NCI-H526 (cell line): ENCODE measurements around the gene PTPRG.
"Not testable (repeated sequence)": the region's sequence is repeated elsewhere in the genome, so short reads cannot be mapped to it uniquely, and the experiment has no call there.

ENCODE experiments used
- DNase-seq, 2 experiments: peaks; one replicate each; lab custom pipeline; 2025; lab: John Stamatoyannopoulos, UW

Gene PTPRG

DNA sequence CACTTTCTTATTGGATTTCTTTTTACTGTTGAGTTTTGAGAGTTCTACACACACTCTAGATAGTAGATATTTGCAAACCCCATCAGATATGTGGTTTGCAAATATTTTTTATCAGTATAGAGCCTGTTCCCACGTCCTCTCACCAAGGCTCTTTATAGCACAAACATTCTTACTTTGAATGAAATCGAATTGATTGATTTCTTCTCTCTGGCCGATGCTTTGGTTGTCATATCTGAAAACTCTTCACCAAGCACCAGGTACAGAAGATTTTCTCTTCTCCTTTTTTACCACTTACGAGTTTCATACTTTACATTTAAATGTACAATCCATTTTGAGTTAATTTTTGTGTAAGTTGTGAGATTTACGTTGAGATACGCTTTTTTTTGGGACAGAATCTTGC, 163.4 kb downstream of the PTPRG start:
- DNase-seq = no peak

DNA sequence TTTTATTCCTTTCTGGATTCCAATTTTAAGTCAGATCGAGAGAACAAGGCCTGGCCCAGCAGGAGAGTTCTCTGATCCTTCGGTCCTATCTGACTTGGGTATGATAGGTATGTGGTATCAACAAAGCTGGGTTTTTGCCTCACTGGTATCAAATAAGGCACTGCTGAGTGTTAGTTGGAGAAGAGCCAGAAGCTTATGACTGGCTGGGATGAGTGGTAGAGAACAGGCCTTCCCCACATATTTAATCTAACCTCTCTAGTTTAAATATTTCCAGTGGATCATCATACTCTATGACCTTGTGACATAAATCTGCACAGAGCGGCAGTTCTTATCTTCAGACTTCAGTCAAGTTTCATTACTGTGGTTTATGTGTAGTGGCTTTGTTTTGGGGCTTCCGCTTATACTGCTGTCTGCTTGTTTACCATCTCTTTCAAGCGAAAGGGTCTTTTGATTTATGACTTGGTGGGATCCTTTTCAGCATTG, 164.5 kb downstream of the PTPRG start:
- DNase-seq = no peak

DNA sequence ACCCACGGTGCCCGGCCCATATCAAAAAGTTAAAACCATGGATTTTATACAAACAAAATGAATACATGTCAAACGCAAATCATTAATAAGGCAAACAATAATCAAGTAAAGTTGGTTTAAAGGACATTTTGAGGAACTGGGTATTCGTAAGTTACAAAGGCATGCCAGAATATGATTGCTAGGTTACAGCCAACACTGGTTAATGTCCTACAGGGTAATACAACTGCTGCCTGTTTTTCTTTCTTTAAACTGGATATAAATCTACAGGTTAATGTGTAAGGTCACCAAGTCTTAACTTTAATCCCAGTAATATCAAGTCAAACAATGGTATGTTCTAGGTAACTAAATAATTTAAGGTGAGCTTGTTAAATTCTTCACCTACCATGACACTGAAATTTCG, 166.1 kb downstream of the PTPRG start:
- DNase-seq = no peak

DNA sequence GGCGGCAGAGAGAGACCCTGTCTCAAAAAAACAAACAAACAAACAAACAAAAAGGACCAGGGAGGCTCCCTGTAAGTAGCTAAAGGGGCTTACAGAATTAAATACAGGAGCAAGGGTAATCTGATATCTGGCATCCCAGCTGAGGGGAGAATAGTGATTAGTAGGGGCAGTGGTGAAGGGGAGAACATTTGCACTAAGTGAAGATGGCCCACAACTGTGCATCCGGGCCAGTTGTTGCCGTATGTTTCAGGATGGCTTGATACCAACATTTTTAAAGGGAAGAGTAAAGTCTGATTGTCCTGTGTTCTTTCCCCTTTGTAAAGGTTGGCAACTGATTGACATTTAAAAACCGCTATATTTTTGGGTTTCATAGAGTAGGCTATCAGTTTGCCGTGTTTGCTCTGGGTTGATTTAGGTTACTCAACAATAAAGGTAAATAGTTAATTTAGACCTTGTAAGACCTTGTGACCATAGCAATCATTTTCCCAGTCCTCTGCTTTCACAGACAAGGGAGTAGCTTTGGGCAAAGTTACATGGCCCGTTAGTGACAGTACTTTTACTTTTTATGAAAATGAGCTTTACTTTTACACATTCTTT, 167.8 kb downstream of the PTPRG start:
- DNase-seq = no peak

DNA sequence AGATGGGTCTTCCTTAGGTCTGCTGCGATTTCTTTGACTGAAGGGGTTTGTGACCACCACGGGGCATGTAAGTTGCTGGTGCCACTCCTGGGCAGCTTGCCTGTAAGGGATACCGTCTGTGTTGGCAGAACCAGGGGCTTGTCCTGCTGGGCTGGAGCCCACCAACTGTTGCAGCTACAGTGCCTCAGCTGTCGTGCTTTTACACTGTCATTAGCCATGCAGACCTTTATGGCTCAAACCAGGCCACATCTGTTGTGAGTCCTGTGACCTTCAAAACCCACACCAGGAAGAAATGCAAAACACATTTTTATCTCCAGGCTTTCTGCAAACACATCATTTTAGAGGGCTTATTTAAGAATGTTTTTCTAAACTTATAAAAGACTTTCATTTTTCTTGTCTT, 168.7 kb downstream of the PTPRG start:
- no peak for DNase-seq

DNA sequence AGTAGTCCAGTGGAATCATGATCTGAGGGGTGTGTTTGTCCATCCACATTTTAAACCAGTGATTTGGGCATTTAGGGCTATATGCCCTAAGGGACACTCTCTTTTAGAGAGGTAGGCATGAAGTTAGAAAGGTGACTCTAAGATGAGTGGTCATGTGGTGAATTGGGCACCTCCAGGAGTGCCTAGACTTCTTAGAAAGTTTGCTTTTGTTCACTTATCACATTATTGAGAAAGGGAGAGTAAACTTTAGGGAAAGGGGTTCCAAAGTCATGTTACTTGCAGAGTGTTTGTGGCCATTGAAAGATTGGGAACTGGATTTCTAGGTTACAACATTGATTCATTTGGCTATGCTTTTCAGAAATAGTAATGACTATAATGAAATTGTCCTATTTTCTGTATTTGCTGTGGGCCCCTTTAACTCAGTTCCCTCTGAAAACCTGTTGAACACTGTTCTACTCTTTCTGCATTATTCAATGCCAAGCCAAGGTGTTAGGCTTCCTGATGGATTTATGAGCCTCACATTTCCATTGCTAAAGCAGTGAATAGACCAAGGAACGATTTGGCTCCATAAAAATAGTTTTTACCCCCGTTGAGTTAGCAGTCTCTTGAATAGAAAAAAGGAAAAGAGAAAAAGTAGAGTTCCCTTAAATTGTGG, 169.3 kb downstream of the PTPRG start:
- DNase-seq = no peak

DNA sequence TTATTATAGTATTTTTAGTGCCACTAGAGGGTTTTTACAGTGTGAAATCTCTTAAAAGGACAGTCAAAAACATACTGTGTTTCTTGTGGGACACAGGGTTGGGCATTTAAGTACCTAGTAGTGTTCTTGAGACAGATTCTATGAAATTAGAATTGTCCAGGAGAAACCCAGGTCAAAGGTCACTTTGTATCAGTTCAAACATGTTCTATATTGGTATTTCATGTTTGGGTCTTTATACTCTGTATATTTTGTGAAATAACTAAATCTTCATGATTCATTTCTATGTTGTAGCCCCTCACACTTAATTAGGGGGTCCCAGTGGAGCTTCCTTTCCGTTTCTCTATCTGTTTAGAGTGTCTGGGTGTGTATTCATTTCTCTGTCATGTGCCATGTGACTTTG, 171.6 kb downstream of the PTPRG start:
- DNase-seq = no peak

DNA sequence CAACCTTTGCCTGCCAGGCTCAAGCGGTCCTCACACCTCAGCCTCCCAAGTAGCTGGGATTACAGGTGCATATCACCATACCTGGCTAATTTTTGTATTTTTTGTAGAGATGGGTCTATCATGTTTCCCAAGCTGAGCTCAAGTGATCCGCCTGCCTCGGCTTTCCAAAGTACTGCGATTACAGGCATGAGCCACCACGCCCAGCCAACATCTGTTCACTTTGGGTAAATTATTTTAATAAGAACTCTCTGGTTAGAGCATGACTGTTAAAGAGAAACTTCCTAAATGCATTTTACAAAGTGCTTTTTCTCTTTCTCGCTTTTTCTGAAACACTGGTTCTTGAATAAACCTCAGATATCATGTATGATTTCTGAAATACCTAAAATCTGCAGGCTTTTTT, 172.5 kb downstream of the PTPRG start:
- no peak for DNase-seq

DNA sequence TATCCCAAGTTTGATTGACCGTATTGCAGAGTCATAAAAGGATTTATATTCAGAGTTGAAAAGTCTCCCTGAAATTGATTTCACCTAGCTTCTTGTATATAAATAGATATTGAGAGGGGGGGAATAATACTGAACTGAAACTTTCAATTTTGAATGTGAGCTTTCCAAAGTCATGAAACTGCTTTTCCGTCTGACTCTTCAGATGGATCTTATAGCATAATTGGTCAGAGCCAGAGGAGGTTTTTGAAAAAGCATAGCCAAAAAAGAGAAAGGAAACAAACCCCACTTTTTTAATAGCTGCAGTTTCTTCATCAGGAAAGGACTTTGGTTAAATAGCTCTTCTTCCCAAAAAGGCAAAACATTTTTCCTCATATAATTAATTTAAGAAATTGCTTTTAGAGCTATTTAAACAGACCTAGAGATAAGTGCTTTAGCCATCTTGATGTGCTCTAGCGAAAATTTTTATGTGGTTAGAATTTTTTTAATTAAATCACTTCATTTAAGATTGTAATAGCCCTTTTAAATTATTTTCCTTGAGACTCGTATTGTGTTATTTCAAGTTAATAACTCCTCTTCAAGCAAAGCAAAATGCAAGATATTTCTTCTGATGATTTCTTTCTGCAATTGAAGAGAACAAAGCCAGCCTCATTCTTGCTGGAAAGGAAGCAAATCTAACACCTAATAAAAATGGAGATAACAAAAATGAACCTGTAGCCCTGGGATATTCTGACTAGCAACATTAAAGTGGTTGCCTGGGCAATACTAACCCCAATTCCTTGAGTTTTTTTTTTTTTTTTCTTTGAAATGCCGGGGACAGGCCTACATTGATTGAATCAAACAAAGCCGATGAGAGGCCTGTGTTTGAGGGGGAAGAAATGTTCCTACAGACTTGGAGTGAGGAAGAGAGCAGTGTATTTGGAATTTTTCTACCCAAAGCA, 173.6 kb downstream of the PTPRG start:
- no peak for DNase-seq

DNA sequence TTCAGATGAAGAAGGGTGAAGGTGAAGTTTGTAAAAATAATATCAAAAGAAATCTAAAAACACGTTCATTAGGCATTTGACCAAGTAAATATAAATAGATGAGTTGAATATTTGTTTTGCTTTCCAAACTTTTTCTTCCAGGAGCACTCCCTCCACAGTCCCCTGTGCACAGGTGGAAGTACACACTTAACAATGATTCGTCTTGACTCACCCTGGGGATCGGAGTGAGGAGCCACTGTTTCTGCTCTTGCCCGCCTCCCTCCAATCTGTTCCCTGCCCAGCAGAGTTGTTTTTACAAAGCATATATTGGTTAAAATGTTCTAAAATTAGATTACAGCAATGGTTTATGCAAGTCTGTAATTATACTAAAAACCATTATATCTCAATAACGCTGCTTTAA, 175.1 kb downstream of the PTPRG start:
- DNase-seq = no peak

DNA sequence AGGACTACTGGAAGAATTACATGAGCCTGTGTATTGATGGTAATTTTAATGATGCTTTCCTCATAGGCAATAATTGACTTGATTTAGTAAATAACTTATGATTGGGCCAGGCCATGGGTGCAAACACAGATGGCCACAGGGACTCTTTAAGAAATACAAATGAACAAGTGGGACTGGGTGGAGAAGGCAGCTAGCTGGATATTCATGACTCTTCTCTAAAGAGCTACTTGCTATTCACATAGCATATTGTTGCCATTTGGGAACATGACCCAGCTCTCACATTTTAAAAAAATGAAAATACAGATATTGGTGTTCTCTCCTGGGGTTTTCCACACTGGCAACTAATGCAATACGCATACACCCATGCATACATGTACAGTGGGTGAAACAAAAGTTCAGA, 178.3 kb downstream of the PTPRG start:
- DNase-seq = no peak

DNA sequence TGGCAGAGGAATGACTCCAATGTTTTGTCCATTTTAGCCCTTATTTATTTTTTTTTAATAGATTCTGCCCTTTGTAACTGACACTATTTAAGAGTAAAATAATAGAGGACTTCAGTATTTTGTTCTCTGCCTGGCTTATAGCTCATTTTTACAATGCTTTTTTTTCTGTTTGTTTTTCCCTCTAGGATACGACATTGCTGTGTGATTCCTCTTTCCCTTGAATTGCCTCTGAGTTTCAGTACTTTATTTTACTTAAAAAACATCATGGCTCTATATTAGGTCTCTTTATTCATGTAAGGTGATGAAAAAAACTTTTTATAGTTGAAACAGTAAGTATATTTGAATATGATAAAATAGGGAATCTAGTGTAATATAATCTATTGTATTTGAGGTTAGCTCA, 179.1 kb downstream of the PTPRG start:
- no peak for DNase-seq

DNA sequence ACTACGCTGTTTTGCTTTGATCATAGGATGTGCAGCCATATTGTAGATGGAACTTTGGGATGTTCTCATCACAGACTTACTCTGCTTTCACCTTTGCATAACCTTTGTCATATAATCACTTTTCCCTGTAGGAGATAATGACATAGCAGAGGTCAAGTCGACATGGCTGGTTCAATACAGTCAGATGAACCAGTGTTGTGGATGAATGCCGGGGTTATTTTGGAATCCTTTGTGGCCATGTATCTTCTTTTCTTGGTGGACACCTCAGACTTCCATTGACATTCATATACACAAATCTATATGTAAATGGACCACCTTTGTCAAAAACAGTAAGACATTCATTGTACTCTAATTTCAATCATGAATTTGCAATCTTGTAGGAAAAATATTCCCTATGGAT, 180.2 kb downstream of the PTPRG start:
- DNase-seq = no peak

DNA sequence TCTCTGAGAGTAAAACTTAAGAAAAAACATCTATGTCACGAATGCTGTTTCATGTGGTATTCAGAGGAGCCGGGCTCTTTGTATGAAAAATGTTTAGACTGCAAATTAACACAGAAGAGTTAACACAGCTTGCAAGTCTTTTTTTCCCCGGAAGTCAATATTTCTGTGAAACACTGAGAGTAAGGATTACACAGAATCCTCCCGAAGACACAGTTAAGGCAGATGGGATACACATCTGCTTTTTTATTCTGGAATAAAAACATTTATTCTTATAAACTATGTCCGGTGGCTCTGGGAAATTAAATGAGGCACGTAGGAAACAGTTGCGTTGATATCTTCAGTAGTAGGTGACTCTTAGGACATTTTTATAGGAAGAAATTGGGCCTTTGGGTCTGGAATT, 180.6 kb downstream of the PTPRG start:
- no peak for DNase-seq

DNA sequence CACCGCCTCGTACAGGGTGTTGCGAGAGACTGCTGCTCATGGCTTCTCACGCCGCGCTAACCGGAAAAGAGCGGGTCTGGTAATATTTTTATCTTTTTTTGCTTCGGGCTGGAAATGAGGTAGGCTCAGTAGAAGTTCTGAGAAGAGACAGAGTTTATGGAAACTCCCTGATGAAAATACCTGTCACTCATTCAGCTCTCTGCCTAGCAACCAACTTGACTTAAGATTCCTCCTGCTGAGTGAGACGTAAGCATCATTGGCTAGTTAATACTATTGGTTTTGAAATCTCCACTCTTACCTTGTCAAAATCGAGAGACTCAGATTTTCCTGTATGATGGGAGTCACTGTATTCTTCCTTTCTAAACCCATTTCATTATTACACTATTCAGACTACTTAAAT, 181.7 kb downstream of the PTPRG start:
- no peak for DNase-seq

DNA sequence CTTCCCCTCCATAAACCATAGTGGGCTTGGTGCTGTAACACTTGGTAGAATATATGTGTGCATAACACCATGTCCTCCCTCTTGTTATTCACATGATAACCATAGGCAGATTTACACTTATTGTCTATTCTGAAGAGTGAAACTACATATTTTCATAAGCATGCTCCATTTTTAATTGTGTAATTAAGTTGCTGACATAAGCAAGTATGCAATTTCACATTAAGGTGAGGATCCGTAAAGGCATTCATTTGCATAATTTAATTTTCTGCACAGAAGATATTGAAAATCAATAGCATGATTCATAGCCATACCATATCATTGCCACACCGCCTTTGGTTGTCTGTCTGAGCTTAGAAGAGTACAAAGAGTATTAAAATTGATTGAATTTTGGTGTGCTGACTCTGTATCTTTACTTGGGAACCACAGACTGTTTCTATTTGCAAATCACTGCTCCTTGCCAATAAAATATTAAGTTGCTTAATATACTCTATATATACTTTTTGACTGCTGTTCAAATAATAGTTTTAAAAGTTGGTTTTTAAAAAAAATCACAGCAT, 182.4 kb downstream of the PTPRG start:
- DNase-seq = no peak

DNA sequence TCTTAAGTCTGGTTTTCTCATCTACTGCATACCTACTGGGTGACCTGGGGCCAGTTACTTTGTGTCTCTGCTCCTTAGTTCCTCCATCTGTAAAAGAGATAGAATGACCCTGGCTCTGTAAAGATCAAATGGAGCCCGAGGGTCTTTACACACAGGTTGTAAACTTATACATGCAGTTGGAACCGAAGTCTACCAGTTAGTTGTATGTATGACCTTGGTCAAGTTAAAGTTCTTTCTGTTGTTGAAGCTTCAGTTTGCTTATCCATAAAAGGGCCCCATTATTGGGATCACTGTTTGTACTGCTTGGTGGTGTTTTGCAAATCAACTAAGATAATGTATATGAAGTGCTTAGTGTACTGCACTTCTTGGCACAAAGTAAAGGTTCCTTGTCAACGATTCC, 186.9 kb downstream of the PTPRG start:
- DNase-seq = no peak

DNA sequence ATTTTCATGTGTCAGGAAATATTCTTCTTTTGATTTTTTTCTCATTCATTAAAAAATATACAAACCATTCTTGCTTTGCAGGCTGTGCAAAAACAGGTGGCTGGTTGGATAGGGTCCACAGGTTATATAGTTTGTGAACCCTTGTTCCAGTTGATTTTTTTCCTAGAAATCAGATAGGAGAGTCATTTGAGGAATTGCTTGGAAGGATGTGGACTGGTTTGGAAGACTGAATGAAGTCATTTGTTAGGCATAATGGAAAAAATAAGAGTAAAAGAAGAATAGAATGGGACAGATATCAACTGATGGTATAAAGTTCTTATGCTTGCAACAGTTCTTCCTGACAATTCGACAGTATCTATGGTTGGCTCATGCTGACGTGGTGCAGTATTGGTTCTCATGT, 189.4 kb downstream of the PTPRG start:
- no peak for DNase-seq

DNA sequence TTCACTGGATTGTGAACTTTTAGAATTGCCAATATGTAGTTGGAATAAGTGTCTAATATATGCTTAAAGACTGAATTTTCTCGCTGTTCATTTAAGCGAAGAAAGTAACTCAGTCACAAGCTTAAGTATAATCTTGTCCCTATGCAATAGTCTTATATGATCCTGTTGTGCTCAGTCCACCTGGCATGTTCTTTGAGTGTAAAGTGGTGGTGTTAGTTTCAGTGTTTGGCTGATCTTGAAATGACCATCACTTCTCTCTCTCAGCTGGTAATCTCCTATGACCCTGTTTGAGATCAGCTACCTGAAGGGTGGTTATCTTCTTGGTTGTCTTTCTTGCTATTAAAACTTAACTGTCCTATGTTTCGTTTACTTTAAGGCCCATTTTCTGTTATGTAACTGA, 197.5 kb downstream of the PTPRG start:
- DNase-seq = no peak

DNA sequence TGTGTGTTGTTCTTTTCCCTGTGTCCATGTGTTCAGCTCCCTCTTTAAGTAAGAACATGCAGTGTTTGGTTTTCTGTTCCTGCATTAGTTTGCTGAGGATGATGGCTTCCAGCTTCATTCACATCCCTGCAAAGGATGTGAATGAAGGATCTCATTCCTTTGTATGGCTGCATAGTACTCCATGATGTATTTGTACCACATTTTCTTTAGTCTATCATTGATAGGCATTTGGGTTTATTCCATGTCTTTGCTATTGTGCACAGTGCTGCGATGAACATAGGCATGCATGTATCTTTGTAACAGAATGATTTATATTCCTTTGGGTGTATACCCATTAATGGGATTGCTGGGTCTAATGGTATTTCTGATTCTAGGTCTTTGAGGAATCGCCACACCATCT, 199.4 kb downstream of the PTPRG start:
- DNase-seq = not testable (repeated sequence)

DNA sequence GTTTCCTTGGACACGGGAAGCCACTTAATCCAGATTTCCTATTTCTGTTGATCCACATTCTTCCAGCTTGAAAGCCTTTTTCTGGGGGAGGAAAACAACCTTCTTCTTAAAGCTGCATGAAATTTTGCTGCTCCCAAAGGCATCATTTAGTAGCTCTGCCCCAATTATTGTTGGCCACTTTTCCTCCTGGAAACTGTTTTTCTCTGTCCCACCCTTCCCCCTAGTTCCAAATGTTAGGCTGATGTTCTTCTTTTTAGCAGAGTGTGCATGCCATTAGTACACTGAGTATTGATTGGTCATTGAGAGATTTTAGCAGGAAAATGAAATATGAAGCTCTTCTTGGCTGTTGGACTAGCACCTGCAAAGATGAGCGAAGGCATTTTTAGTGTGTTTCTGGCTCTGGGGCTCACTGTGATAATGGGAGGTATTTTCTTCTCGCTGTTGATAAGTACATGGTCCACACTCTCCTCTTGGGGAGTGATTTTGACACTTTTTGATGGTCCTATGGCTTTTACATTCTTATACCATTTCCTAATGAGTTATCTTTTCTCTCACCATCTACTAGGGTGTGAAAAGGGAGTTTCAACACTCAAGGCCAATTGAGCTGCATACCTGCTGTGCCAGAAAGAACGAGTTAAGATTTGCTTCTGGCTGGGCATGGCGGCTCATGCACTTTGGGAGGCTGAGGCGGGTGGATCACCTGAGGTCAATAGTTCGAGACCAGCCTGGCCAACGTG, 200.5 kb downstream of the PTPRG start:
- DNase-seq = no peak
